HCEC 1CT (cell line): Measurements from ENCODE around the gene C19orf25.

Experiments
- DNase-seq: peaks from one replicate; pipeline ENCODE4 v3.0.0-alpha.2; 2017

C19orf25 gene

GRCh38 chr19:1427221-1427920 lies 51.6 kb downstream of the C19orf25 start:
- DNase-seq = no peak

GRCh38 chr19:1426736-1427135 lies 52.3 kb downstream of the C19orf25 start:
- no peak for DNase-seq

GRCh38 chr19:1425902-1426301 lies 53.1 kb downstream of the C19orf25 start:
- DNase-seq = no peak

- no peak for DNase-seq
Observed at GRCh38 chr19:1425102-1425837, 53.7 kb downstream of the C19orf25 start.

GRCh38 chr19:1424192-1424955 lies 54.6 kb downstream of the C19orf25 start:
- no peak for DNase-seq

- DNase-seq = no peak
Observed at GRCh38 chr19:1423436-1424191, 55.4 kb downstream of the C19orf25 start.
